HG03039 (cell line): ENCODE results near the gene SNED1.
"Not testable (repeated sequence)": the region's sequence is repeated elsewhere in the genome, so short reads cannot be mapped to it uniquely, and the experiment has no call there.

ENCODE experiments used
- ATAC-seq: cut with Tn5 transposase; IDR thresholded peaks from one replicate; pipeline ENCODE4 v1.9.1; 2021; ENCODE audit warnings: mild to moderate bottlenecking, moderate library complexity; ENCODE audit not compliant: unreplicated experiment

Gene SNED1

GRCh38 chr2:240972201-240972600 lies 26.2 kb upstream of the SNED1 start:
- no peak for ATAC-seq

DNA sequence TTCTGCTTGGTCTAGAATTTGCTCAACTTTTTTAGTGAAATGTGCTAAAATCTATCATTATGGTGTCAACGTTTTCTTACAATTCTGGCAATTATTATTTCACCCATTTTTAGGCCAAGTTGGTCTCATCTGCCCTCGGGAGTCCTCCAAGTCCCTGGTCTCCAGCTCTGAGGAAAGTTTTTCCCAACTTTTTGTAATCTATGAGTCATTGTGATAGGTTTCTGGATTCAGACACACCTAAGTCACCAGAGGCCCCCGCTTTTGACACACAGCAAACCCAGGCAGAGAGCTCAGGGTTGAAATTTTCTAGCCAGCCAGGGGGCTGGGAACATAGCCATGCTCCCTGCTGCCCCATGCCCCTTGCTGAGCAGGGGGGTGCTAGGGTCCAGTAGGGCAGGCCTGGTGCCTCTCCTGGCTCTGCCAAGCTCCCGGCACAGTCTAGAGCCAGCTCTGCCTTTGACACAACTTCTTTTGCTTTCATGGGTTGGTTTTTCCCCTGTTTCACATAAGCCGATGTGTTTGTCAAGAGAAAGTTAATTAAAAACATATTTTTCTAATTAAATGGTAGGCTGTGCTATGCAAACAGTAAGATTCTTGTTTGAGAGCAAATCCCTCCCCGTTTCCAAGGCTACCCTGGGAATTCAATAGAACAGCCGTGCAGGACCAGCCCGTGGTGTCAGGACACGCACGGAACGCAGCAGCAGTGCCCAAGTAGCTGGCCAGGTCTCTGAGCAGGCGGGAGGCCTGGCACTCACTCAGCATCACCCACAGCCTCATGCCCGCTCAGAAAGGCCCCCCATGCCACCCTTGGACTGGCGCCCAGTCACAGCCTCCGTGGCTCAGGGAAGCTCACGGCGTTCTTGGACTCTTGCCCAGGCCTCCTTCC lies 25.5 kb upstream of the SNED1 start:
- ATAC-seq, result no peak

GRCh38 chr2:240974771-240975572 lies 23.4 kb upstream of the SNED1 start:
- no peak for ATAC-seq

- not testable (repeated sequence) for ATAC-seq
Measured at GRCh38 chr2:240975903-240976302, 22.5 kb upstream of the SNED1 start.

DNA sequence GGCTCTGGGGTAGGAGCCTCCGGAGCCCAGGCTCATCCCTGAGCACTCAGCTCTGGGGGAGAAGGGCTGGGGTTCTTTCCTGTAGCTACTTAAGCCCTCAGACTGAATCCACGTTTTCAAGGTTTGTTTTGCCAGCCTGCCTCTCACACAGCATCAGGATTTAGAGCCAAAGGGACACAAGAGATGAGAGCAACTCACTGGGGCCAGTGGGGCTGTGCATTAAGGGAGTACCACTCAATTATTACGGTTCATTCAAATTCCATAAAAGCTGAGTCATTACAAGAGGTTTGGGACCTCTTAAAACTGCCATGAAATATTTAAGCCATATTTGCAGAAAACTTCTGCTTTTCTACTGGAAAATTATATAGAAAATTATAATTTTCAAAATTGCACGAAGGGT lies 17.1 kb upstream of the SNED1 start:
- no peak for ATAC-seq

DNA sequence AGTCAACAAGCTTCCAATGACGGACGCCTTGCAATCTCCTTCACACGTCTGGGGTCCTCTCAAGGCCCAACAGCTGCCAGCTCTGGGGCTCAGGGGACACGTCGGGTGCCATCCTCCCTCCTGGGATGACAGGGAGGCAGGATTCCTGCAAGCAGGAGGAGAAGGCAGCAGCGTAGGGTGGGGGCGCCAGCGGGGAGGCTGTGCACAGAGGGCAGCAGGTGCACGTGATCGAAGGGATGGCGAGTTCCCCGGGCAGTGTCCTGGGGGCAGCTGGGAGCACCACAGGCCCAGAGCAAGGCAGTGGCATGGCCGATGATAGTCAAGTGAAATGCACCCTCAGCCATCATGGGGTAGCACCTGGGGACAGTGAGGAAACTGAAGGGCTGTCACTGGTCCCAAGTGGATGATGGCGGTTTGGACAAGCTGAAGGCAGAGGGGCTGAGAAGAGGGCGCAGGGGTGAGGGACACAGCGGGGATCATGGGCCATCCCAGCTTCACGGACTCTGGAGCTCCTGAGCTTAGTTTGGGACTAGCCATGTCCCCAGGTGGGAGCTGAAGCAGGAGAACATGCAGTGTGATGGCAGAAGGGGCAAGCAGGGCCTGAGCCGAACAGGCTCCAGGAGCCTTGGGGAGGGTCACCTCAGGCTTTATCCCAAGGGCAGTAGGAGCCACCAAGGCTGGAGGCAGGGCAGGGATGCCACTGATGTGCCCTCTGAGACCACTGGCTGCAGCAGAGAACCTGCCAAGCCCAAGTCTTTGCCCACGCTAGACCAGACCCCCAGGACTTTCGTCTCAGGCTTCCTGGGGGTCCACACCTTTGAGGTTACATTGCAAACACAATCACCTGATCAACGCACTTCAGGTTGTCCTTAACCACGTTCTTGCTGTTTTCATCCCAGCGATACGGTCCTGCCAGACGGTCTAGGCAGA lies 16.3 kb upstream of the SNED1 start:
- ATAC-seq, result no peak

- ATAC-seq, result no peak
Measured at GRCh38 chr2:240982821-240983281, 15.6 kb upstream of the SNED1 start.

DNA sequence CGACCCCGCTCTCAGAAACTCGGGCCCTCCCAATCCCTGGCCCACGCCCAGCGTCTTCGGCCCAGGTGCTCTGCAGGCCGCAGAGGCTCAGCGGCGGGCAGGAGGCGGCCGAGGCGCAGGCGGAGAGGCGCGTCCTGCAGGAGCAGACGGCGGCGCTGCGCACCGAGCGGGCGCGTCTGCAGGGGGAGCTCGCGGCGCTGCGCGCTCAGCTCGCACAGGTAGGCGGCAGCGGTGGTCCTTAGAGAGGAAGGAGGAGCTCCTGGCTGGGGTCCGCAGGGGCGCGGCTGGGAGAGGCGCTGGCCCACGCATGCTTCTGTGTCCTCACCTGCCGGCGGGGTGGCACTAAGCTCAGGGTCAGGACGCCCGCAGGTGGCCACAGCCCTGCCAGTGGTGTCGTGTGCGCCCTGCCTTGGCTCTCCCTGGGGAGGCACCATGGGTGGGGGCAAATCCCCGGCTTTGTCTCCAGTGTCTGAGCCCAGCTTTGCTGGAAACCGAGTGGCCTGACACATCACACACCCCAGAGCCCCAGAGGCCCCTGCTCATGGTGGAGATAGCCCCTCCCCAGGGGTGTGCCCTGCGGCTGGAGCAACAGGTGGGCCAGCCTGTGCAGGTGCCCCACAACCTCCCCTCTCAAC lies 14.9 kb upstream of the SNED1 start:
- ATAC-seq, result no peak

- ATAC-seq, result no peak
Measured at GRCh38 chr2:240983996-240984498, 14.4 kb upstream of the SNED1 start.

DNA sequence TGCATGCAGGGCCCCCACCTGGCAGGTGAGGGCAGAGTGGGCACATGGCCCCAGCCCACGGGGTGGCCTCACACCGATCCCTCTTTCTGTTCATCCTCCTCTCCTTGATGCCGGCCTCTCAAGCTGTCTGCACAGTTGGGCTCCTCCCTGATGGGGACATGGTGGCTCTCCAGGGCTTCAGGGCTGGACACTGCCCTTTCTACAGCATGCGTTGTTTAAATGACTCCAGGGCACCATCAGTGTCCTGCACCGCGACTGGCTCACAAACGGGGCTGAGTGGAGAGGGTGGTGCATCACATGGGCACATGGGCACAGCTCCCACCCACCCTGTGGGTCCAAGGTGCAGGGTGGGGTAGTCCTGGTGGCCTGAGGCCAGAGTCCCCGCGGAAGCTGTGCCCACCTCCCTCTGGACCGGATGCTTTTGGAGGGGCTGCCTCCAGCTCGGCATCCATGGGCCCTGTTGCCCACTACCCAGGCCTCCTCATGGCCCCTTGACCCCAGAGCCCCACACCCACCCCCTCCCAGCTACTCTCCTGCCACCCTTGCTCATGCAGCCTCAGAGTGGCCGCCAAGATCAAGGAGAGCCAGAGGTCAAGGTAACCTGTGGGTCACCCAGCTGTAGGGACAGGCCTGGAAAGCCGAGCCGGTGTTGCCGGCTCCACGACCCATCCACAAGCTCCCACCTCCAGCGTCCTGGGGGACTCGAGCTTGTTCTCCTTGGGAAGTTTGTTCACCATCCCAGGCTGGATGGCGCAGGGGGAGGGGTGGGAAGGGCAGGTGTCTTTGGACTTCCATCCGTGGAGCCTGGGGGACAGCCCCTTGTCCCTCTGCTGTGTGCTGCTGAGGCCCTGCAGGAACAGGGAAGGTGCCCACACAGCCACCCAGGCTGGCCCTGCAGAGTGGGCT lies 12.3 kb upstream of the SNED1 start:
- no peak for ATAC-seq

GRCh38 chr2:240986787-240987411 lies 11.5 kb upstream of the SNED1 start:
- ATAC-seq, result no peak

- no peak for ATAC-seq
Measured at GRCh38 chr2:240987588-240987987, 10.8 kb upstream of the SNED1 start.

- no peak for ATAC-seq
Measured at GRCh38 chr2:240988146-240988545, 10.3 kb upstream of the SNED1 start.

GRCh38 chr2:240988571-240989271 lies 9.7 kb upstream of the SNED1 start:
- ATAC-seq, result no peak

GRCh38 chr2:240989451-240990265 lies 8.8 kb upstream of the SNED1 start:
- no peak for ATAC-seq

GRCh38 chr2:240990266-240990529 lies 8.2 kb upstream of the SNED1 start:
- ATAC-seq, result no peak

GRCh38 chr2:240990726-240991377 lies 7.6 kb upstream of the SNED1 start:
- ATAC-seq, result no peak
